Activated CD4-positive, alpha-beta T cell treated with anti-CD3 and anti-CD28 coated beads, Interleukin-2, amount 50 U/mL, for 24 hours (primary cell): ENCODE results near the gene ZNF718.
A peak's percentile ranks its signal among the peaks of the same experiment; 100 is the strongest.
"Not testable (repeated sequence)": the region's sequence is repeated elsewhere in the genome, so short reads cannot be mapped to it uniquely, and the experiment has no call there.

Experiments used
- DNase-seq, 2 donors: peaks; one replicate each; pipeline ENCODE4 v3.0.0-alpha.2; 2020; ENCODE audit warnings: low read depth in 1 of 2, low spot score in 1 of 2

The ZNF718 gene

GRCh38 chr4:124275-125081 lies at the start of gene ZNF718:
Gene ZNF718 (plus strand): TSS chr4:124501. CDS start chr4:124671, 170 bp downstream.
- DNase-seq, result peak; percentile 64 to 94

- DNase-seq, result no peak
These were observed 38.4 kb upstream of the ZNF718 start for GRCh38 chr4:85951-86350.

- not testable (repeated sequence) for DNase-seq
These were observed 37.6 kb upstream of the ZNF718 start for GRCh38 chr4:86559-87324.

- DNase-seq, result no peak
These were observed 25.9 kb upstream of the ZNF718 start for GRCh38 chr4:98386-98785.

- no peak for DNase-seq
These were observed 24.4 kb upstream of the ZNF718 start for GRCh38 chr4:99863-100262.

- no peak for DNase-seq
These were observed 17.2 kb upstream of the ZNF718 start for GRCh38 chr4:107083-107443.

GRCh38 chr4:107444-108429 lies 16.6 kb upstream of the ZNF718 start:
- no peak for DNase-seq

GRCh38 chr4:112771-113170 lies 11.5 kb upstream of the ZNF718 start:
- no peak for DNase-seq

GRCh38 chr4:113732-114131 lies 10.6 kb upstream of the ZNF718 start:
- DNase-seq, result no peak

- no peak for DNase-seq
These were observed 10.2 kb upstream of the ZNF718 start for GRCh38 chr4:114149-114548.

GRCh38 chr4:116499-116898 lies 7.8 kb upstream of the ZNF718 start:
- DNase-seq, result no peak

GRCh38 chr4:120616-121015 lies 3.7 kb upstream of the ZNF718 start:
- no peak for DNase-seq

- no peak for DNase-seq
These were observed 2.8 kb upstream of the ZNF718 start for GRCh38 chr4:121408-122084.

GRCh38 chr4:123922-124274 lies 403 bp upstream of the ZNF718 start:
- DNase-seq, result not testable (repeated sequence)

- peak; percentile 20 to 27 for DNase-seq
These were observed 930 bp downstream of the ZNF718 start for GRCh38 chr4:125091-125771.

GRCh38 chr4:125833-126232 lies 1.5 kb downstream of the ZNF718 start:
- DNase-seq, result no peak

- DNase-seq, result no peak
These were observed 8.2 kb downstream of the ZNF718 start for GRCh38 chr4:132483-132882.

GRCh38 chr4:138935-139334 lies 14.6 kb downstream of the ZNF718 start:
- DNase-seq, result no peak

- no peak for DNase-seq
These were observed 15.4 kb downstream of the ZNF718 start for GRCh38 chr4:139691-140090.

GRCh38 chr4:146621-147020 lies 22.3 kb downstream of the ZNF718 start:
- no peak for DNase-seq
